ENCODE results near the gene DHX34.

- TF ChIP-seq CTCF (IDR thresholded peaks at IDR 0.05; ENCODE audit: low read length) (no peak), EZH2 (IDR thresholded peaks at IDR 0.05; ENCODE audit: borderline replicate concordance, low read length) (no peak)
Measured at GRCh38 chr19:47377208-47377701, 28.1 kb downstream of the DHX34 start.

Data from OCI-LY1 (cell line).